NCI-H2107 treated with DMSO at 0.1 percent for 48 hours (cell line): ENCODE measurements around the gene RGS13.

Experiments used
- DNase-seq: peaks from one replicate; lab custom pipeline; 2025; ENCODE audit not compliant: unreplicated experiment; lab: John Stamatoyannopoulos, UW

The RGS13 gene

DNA sequence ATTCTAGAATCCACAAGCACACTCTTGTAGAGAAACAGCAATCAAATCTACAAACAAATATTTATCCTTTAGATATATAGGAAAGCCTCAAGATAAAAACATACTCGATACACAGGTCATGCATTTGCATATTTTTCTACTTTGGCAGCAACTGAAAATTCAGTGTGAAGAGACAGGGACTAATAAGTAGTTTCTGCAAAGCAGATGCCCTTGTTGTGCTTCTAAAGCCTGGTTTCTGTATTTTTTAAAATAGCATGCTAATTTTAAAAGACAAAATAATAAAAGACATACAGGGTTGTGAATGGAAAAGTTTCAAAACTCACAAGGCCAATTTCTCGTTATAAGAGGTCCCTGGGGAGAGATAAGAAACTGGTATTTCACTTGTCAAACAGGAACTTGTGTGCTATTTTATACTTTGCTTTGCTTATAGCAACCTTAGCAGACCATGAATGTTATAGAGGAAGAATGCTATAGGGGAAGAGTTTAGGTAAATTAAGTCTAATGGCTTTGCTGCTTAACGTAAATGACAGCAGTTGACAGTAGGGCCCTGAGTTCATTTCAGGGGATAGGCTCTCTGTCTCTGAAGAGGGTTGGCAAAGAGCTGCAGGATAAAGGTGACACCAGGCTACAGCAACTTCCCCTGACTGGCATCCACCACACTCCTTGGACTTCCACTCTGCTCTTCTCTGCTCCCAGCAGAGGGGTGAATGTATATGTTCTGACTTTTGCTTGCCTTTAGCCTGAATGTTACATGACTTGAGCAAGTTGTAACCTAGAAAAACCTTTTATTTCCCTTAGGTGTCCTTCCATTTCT, 9.4 kb upstream of the RGS13 start:
- no peak for DNase-seq

DNA sequence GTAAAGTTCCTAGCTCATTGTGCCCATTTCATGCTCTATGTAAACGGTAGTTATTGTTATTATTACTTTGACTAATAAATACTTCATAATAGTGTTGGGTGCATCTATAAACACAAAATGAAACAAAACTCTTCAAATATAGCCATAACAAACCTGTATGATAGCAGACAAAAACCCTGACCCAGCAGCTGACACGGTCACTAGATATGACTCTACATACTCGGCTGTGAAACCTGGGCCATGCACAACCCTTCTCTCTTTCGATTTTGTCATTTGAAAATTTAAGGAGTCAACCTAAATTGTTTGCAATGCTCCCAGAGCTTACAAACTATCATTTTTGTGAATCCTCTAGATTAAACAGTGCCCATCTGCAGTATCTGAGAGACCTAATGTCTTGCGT, 8.0 kb upstream of the RGS13 start:
- no peak for DNase-seq

GRCh38 chr1:192628396-192629057, 7.4 kb upstream of the RGS13 start:
- no peak for DNase-seq

GRCh38 chr1:192629612-192630011, 6.3 kb upstream of the RGS13 start:
- DNase-seq, result no peak

DNA sequence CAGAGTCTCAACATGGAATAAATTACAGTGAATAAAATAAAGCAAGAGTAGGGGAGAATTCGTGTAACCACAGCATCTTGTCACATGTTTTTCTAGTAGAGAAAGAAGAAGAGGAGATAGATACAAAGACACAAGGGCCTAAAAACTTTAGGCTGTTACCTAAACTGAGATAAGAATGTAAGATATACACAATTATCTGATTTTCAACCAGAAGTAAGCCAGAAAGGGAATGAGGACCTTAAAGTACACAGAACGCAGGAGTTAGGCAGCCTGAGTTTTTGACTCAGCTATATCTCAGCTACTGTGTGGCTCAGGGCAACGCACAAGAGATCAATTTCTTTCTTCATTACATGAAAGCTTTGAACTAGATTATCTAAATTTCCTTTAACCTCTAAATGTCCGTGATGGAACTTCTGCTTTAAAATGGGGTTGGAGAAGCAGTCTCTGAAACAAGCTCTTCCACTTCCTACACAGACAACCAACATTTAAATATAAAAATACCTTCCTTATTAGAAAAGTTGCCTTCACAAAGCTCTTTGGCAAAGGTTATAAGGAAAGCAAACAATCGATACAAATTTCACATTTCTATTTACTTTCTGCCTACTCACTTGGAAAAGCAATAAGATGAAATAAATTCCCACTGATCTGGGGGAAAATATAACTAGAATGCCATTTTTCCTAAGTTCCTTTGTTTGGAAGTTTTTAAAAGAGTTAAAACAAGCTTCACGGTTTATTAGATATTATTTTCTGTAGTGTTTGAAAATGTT, 5.2 kb upstream of the RGS13 start:
- DNase-seq, result no peak

DNA sequence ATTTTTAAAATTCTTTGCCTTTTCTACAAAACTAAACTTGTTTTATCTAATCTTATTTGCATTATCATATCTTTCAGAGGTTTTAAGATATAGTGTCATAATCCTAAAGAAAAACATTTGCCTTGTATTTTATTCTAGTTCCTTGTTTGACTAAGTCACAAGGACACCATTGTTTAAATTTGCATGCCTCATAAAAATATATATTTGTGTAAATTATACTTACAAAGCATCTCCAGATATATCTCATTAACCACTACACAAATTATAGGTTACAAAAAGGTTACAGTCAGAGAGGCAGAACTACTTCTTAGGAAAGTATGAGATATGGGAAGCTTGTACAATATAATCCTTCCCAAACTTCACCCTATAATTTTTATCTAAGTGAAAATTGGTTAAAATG, 4.2 kb upstream of the RGS13 start:
- DNase-seq, result no peak

DNA sequence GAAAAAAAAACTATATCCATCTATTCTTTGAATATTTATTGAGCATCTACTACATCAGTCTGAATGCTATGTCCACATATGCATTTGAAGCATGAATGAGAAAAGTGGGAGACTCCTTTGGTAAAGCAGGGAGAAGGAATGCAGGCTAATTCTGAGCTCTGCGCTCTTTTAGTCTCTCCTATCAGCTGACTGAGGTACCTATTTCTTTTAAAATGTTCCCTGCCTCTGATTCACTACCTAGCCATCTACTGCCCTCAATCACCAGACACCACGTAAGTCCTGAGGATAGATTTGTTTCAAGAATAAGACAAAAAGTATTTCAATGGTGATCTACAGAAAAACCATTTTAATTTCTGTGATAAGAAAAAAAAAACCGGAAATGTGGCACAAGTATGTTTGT, 3.8 kb upstream of the RGS13 start:
- no peak for DNase-seq

GRCh38 chr1:192632641-192633532, 3.1 kb upstream of the RGS13 start:
- no peak for DNase-seq

GRCh38 chr1:192633533-192634253, 2.3 kb upstream of the RGS13 start:
- DNase-seq, result no peak

GRCh38 chr1:192635041-192635440, 906 bp upstream of the RGS13 start:
- DNase-seq, result no peak

- DNase-seq, result no peak
These were observed 3.8 kb downstream of the RGS13 start for GRCh38 chr1:192639607-192640368.

GRCh38 chr1:192652159-192652558, 16.2 kb downstream of the RGS13 start:
- DNase-seq, result no peak

DNA sequence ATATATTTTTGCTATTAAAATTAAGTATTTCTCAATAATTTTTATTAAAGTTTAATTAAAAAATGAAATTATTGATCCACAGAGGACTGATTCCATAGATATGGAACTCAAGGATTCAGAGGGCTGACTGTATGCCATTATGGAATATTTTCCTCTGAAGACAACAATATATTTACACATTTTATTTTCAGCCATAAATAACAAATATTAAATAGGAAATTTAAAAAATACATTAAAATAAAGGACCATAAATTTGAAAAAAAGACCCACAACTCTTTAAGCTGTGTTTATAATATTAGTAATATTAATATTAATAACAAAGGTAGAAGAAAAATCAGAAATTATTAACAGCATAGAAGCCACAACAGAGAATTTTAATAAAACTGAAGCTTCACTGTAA, 18.2 kb downstream of the RGS13 start:
- no peak for DNase-seq

DNA sequence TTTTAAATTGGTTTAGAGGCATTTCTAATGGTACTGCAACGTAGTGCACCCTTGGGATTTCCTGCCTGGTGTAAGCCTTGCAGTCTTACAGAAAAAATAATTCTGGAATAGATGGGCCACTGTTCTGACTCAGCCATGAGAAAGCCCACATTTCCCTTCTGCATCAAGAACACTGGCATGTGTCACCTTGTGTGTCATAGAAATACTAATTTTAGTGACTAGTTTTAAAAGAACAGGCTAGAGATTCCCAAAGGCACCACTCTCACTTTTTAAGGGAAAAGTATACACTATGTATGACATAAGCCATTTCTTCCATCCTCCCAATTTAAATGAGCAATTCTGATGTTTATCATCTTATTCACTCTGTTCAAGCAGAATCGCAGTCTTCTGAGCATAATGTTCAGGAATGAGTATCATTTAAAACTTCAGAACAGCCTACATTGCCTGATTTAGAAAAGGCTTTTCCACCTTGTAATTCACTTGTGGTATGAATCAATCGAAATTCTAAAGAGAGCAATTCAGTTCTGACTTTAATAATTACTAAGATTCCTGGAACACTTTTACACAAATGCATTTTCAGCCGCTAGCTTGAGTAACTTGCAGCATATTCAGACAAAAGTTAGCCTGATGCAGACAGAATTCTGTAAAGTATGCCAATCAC, 18.8 kb downstream of the RGS13 start:
- no peak for DNase-seq

GRCh38 chr1:192657760-192658159, 21.8 kb downstream of the RGS13 start:
- no peak for DNase-seq

GRCh38 chr1:192658255-192658654, 22.3 kb downstream of the RGS13 start:
- DNase-seq, result no peak

DNA sequence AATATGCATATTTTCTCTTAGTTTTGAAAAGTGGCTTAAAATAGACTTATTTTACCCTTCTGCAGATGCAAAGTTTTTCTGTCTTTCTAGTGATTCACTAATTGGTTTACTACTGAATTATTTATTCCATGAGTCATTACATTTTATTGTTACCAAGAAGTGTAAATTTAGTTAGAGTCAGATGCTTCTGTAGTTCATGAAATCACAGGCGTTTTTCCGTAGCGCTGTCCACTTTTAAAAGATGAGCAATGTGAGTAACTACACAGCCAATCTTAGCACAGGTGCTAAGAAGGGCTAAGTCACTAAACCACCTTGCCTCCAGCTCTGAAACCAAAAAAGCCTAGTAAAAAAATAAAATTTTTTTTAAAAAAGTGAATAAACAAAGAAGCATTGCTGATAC, 24.7 kb downstream of the RGS13 start:
- DNase-seq, result no peak

DNA sequence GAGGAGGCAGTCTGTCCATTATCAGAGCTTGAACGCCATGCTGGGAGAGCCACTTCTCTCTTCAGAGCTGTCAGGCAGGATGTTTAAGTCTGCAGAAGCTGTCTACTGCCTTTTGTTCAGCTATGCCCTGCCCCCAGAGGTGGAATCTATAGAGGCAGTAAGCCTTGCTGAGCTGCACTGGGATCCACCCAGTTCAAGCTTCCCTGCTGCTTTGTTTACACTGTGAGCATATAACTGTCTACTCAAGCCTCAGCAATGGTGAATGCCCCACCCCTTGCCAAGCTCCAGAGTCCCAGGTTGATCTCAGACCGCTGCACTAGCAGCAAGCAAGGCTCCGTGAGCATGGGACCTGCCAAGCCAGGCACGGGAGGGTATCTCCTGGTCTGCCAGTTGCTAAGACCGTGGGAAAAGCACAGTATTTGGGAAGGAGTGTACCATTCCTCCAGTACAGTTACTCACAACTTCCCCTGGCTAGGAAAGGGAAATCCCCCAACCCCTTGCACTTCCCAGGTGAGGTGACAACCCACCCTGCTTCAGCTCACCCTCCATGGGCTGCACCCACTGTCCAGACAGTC, 32.5 kb downstream of the RGS13 start:
- no peak for DNase-seq

DNA sequence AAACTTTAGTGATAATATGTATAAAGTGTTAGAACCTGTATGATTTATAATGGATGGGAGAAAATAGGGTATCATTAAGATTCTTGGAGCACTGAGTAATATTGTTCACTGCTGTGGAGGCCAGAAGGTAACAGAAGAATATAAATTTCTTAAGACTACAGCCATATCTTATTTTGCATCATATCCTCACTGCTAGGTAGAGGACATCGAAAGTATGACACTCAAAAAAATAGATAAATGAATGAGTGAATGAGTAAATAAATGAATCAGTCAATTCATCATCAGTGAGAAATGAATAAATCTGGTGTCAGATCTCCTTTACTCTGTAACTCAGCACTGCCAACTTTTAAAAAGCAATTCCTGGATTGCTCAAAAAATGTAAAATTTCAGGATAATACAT, 33.2 kb downstream of the RGS13 start:
- DNase-seq, result no peak
